ENCODE measurements around the gene TBX1.

GRCh38 chr22:19747551-19747950 lies 13.0 kb upstream of the TBX1 start:
- TF ChIP-seq, protein P1, sequence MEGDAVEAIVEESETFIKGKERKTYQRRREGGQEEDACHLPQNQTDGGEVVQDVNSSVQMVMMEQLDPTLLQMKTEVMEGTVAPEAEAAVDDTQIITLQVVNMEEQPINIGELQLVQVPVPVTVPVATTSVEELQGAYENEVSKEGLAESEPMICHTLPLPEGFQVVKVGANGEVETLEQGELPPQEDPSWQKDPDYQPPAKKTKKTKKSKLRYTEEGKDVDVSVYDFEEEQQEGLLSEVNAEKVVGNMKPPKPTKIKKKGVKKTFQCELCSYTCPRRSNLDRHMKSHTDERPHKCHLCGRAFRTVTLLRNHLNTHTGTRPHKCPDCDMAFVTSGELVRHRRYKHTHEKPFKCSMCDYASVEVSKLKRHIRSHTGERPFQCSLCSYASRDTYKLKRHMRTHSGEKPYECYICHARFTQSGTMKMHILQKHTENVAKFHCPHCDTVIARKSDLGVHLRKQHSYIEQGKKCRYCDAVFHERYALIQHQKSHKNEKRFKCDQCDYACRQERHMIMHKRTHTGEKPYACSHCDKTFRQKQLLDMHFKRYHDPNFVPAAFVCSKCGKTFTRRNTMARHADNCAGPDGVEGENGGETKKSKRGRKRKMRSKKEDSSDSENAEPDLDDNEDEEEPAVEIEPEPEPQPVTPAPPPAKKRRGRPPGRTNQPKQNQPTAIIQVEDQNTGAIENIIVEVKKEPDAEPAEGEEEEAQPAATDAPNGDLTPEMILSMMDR (optimal IDR thresholded peaks at IDR 0.05 in 1 of 3, IDR thresholded peaks at IDR 0.05 in 1 of 3, conservative IDR thresholded peaks at IDR 0.05 in 1 of 3; ENCODE audit: extremely low read depth in 1 of 3, insufficient read depth in 2 of 3, low read length in 3 of 3) = no peak
- TF ChIP-seq EZH2 (IDR thresholded peaks at IDR 0.05; ENCODE audit: low read length) = no peak

All from keratinocyte (primary cell).